ENCODE data around the gene TNIK. TPM values are rescaled to one million over a fixed set of nuclear protein-coding genes. Genes with fewer than 3 reads are reported as not detected.

Gene TNIK
- total and polyA plus RNA-seq, 10 of the 15 experiments (the other 5 are each of a cell fraction or from before 2014, with no cell fraction given), result 13.9 to 74.3 (median 48.2) TPM

GRCh38 chr3:171125010-171125409, 335.2 kb downstream of the TNIK start (continued):
- TF ChIP-seq EP300 (IDR thresholded peaks at IDR 0.05; ENCODE audit: borderline replicate concordance in 1 of 2, control insufficient read depth in 1 of 2, low read depth in 2 of 2, low read length in 2 of 2) (no peak), TCF12 (IDR thresholded peaks at IDR 0.05; ENCODE audit: low read depth, low read length) (no peak), HSF1 (IDR thresholded peaks at IDR 0.05; ENCODE audit: low read depth, low read length) (no peak), NFYB (IDR thresholded peaks at IDR 0.05; ENCODE audit: insufficient read depth, low read depth, low read length) (no peak), CREB1 (IDR thresholded peaks at IDR 0.05; ENCODE audit: low read depth) (no peak), PBX3 (IDR thresholded peaks at IDR 0.05; ENCODE audit: insufficient replicate concordance, low read depth, low read length) (no peak), NKRF (conservative IDR thresholded peaks at IDR 0.05) (no peak), NFIC (IDR thresholded peaks at IDR 0.05; ENCODE audit: low read depth, low read length) (no peak), ESRRA (IDR thresholded peaks at IDR 0.05; ENCODE audit: low read length) (no peak), WRNIP1 (IDR thresholded peaks at IDR 0.05; ENCODE audit: borderline replicate concordance, low read depth, low read length) (no peak)

All from GM12878 (cell line).